HG02642 (cell line): ENCODE results near the gene MMP14.
"Not testable (repeated sequence)": the region's sequence is repeated elsewhere in the genome, so short reads cannot be mapped to it uniquely, and the experiment has no call there.

Source experiments
- ATAC-seq: cut with Tn5 transposase; IDR thresholded peaks from one replicate; pipeline ENCODE4 v1.9.1; 2021; ENCODE audit warnings: mild to moderate bottlenecking; ENCODE audit not compliant: unreplicated experiment, poor library complexity

MMP14 gene

GRCh38 chr14:22854296-22854695 lies 17.9 kb downstream of the MMP14 start:
- not testable (repeated sequence) for ATAC-seq

- ATAC-seq, result no peak
Measured at GRCh38 chr14:22854963-22855724, 18.8 kb downstream of the MMP14 start.

- no peak for ATAC-seq
Measured at GRCh38 chr14:22856428-22856827, 20.0 kb downstream of the MMP14 start.

GRCh38 chr14:22860377-22860776 lies 24.0 kb downstream of the MMP14 start:
- not testable (repeated sequence) for ATAC-seq

GRCh38 chr14:22861651-22862050 lies 25.3 kb downstream of the MMP14 start:
- ATAC-seq, result no peak

- ATAC-seq, result no peak
Measured at GRCh38 chr14:22864979-22865378, 28.6 kb downstream of the MMP14 start.

GRCh38 chr14:22865424-22866405 lies 29.3 kb downstream of the MMP14 start:
- ATAC-seq, result no peak

- no peak for ATAC-seq
Measured at GRCh38 chr14:22866874-22867273, 30.5 kb downstream of the MMP14 start.

GRCh38 chr14:22870811-22871223 lies 34.4 kb downstream of the MMP14 start:
- ATAC-seq, result peak; percentile 22

GRCh38 chr14:22871224-22872032 lies 35.0 kb downstream of the MMP14 start, which contains the start of gene LRP10:
Gene LRP10 (plus strand): TSS chr14:22871740. CDS start chr14:22872304, 564 bp downstream.
- peak; percentile 87 for ATAC-seq

- peak; percentile 26 for ATAC-seq
Measured at GRCh38 chr14:22872033-22872832, 35.8 kb downstream of the MMP14 start.

- no peak for ATAC-seq
Measured at GRCh38 chr14:22872833-22873520, 36.6 kb downstream of the MMP14 start.

GRCh38 chr14:22875003-22875747 lies 38.8 kb downstream of the MMP14 start:
- ATAC-seq, result no peak

GRCh38 chr14:22875748-22876319 lies 39.4 kb downstream of the MMP14 start:
- ATAC-seq, result no peak

GRCh38 chr14:22877000-22877501 lies 40.7 kb downstream of the MMP14 start:
- no peak for ATAC-seq

- ATAC-seq, result no peak
Measured at GRCh38 chr14:22878271-22879246, 42.2 kb downstream of the MMP14 start.
